Dermis microvascular lymphatic vessel endothelial cell (primary cell): Measurements from ENCODE around the gene RELT. TPM values are rescaled to one million over a fixed set of nuclear protein-coding genes. Genes with fewer than 3 reads are reported as not detected.
A peak's percentile ranks its signal among the peaks of the same experiment; 100 is the strongest.

ENCODE experiments used
- DNase-seq, 2 donors: peaks; one replicate each; pipeline versions ENCODE4 v3.0.0 to v3.0.0-alpha.2; 2010; ENCODE audit warnings: low read depth in 2 of 2
- total RNA-seq: library from RNA; depleted of rRNA; stranded (reverse); fragments of >200 nt; gene quantifications from 2 replicates; pipeline ENCODE4 v1.2.1, GENCODE V29; 2014

The RELT gene
- total RNA-seq, 1 donor from 2014 or later, result 4.5 TPM

GRCh38 chr11:73403541-73403940 is 27.3 kb downstream of the RELT start:
- DNase-seq, result no peak

- DNase-seq, result peak; percentile 56 to 63
Measured at GRCh38 chr11:73404048-73404447, 27.8 kb downstream of the RELT start.

DNA sequence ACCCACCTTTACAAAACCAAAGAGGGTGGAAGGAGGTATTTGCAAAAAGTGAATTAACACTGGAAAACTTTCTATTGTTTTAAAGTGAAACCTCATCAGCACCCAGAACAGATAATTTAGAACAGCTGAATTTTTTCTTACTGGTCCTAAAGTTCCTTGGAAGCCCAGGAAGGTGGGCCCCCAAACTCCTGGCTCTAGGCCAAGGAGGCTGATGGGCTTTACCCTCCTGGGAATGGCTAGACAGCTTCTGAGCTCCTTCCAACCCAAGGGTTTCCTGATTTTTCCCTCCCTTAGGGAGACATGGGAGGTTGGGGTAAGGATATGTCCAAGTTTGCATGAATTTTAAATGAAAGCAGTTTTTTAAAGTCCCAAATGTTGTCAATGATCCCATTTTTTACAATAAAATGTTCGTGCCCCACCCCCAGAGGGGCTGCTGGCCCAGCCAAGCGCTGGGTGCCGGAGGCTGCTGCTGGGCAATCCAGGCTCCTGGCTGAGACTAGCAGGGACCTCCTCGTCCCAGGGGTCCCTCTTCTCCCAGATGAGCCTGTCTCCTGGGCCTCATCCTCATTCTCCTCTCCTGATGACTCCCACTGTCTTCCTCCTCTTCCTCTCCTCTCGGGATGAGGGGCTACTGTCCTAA is 28.4 kb downstream of the RELT start:
- DNase-seq, result no peak

DNA sequence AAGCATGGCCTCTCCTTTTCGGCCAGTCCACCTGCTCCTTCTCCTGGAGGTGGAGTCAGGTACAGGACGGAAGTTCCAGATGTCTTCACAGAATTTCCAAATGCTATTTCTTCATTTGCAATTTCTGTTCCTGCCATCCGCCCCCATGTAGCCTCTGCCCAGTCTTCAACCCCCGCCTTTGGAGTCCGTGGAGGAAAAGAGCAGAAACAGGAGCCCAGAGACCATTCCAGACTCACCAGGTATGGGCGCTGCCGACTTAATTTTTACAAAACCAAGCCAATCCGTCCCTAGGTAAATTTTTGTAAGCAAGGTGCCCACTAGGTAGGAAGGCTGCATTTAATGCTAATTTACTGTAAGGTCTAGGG is 28.9 kb downstream of the RELT start:
- no peak for DNase-seq

DNA sequence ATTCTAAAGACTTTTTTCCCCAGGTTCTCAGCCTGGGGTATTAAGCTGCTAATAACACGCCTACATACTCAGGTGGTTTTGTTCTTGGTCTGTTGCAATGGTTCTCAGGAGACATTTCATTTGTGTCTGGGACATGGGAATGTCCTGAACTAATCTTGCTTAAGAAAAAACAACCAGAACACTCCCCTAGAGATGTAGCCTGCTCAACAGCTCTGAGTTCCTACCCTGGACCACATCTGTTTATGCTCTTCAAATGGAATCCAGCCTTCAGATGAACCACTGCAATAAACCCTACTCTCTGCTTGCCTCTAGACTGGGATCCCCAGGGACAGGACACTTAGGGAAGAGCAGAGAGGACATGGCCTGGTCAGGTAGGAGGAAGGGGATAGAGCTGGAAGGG is 29.9 kb downstream of the RELT start:
- no peak for DNase-seq

DNA sequence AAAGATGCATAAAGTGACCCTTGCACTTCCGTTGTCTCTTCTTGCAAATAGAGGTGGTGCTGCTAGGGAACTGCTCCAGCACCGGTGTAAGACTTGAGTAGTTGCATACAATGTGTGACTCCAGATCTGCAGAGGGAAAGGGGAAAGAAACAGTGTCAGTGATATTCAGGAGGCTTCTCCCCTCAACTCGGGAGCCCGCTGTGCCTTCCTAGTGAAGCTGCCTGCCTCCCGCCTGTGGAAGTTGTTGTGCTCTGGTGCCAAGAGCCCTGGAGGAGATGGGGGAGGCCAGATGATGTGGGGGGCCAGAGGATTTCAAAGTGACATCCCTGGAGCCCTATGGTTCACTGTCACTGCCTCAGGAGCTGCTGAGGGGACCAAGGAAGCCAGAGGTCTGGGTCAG is 30.4 kb downstream of the RELT start:
- no peak for DNase-seq

- no peak for DNase-seq
Measured at GRCh38 chr11:73409431-73409830, 33.2 kb downstream of the RELT start.

DNA sequence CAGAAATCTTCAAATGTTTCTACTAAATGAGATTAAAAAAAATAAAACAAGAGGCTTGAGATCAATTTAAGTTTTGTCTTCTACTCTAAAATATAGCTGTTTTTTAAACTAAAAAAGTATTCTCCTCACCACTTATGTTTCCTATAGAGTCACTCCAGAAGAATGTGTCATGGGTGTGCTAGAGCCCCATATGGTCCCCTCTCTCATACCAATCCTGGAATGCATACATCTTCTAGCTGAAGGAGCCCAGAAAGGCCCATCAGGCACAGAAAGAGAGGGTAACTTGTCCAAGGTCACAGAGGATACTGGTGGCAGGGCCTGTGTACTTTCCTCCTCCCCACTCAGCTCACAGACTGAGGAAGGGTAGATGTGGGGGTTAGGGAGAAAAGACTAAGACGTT is 34.4 kb downstream of the RELT start:
- DNase-seq, result no peak

GRCh38 chr11:73411031-73411430 is 34.8 kb downstream of the RELT start:
- no peak for DNase-seq

- DNase-seq, result peak in 1 of 2 donors; percentile 68
Measured at GRCh38 chr11:73412308-73412707, 36.1 kb downstream of the RELT start.

- no peak for DNase-seq
Measured at GRCh38 chr11:73413256-73413655, 37.1 kb downstream of the RELT start.

- no peak for DNase-seq
Measured at GRCh38 chr11:73414977-73415651, 38.9 kb downstream of the RELT start.

- no peak for DNase-seq
Measured at GRCh38 chr11:73415854-73416615, 39.8 kb downstream of the RELT start.

- no peak for DNase-seq
Measured at GRCh38 chr11:73416786-73417185, 40.6 kb downstream of the RELT start.

GRCh38 chr11:73420136-73420535 is 43.9 kb downstream of the RELT start:
- no peak for DNase-seq

DNA sequence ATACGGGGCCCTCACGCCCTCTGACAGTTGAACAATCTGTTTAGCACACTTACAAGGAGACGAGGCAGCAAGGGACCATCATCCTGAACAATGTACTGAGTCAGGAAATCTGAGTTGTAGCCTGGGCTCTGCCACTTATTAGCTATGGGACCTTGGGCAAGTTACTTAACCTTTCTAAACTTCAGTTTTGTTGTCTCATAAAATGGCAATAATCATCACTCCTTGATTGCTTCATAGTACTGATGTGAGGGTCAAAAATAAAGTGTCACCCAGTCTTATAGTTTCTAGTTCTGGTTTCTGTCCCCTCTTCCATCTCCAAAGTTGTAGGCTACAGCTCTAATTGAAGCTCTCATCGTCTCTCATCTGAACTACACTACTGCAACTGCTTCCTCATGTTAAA is 46.7 kb downstream of the RELT start:
- DNase-seq, result no peak

- DNase-seq, result no peak
Measured at GRCh38 chr11:73423506-73423905, 47.3 kb downstream of the RELT start.

- no peak for DNase-seq
Measured at GRCh38 chr11:73425108-73425507, 48.9 kb downstream of the RELT start.

DNA sequence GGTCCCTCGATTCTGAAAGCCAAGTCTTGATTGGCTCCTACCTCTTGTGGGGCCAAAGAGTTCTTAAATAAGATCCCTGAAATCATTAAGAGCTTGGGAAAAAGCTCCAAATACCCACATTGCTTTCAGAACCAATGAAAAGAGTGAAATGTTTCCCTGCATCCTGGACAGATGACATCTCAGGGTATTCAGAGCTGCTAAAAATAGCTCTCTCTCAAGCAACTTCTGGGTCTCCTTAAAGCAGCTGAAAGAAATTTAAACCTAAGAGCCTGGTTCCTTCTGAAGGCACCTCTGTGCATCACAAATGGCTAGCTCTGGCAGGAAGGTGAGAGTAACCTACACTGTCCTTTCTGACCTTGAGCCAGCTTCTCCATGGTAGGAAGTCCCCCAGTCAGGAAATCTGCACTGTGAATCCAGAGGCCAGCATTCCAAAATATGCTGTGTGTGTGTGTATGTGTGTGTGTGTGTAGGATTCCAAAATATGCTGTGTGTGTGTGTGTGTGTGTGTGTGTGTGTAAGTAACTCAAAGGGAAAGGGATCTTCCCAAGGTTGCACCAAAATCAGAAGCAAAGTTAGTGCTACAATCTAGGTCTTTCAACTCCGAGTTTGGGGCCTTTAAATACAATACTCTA is 50.1 kb downstream of the RELT start:
- DNase-seq, result peak; percentile 30 to 49

DNA sequence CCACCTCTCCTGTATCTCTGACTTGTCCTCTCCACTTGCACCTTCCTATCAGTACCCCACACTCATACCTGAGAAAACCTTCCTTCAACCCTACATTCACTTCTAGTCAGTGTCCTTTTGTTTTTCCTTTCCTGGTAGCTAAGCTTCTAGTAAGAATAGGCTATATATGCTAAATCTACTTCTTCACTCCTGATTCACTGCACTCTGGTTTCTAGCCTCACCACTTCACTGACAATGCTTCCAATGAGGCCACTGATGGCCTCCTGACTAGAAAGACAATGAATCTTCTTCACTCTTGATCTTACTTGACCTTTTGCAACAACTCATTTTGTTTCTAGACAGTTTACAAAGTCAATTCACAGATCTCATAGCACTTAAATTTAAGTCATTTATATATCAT is 52.0 kb downstream of the RELT start:
- no peak for DNase-seq

DNA sequence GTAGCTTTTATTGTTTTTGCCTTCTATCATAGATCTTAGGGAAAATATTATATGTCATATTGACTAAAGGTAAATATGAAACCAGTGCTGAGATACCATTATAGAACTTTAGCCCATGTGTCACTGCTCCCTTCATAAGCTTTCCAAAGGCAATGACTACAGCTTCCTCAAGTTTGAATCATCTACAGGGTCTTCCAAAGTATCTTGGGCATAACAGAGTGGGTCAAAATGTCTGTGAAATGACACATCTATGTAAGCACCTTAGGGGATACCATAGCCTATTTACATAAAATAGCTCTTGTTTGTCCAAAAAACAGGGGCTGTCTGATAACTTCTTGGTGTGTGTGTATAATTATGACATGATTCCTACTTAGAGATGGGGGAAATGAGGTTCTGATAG is 52.5 kb downstream of the RELT start:
- DNase-seq, result no peak

- DNase-seq, result peak in 1 of 2 donors; percentile 6
Measured at GRCh38 chr11:73429121-73429750, 53.0 kb downstream of the RELT start.
